Natural killer cell (primary cell): ENCODE data around the gene BUD23. TPM values are rescaled to one million over a fixed set of nuclear protein-coding genes. Genes with fewer than 3 reads are reported as not detected.

Source experiments
- ATAC-seq, 3 donors: fragments of 150-1000 bp in 2 of 3; fragments of 200-7000 bp in 1 of 3; cut with Tn5 transposase; 1 replicate in 1 of 3; 2 replicates in 2 of 3; pipeline ENCODE4 v1.10.0; 2021; ENCODE audit warnings: mild to moderate bottlenecking in 2 of 3, moderate library complexity in 2 of 3
- DNase-seq, 2 donors: peaks; one replicate each; pipeline versions ENCODE4 v3.0.0 to v3.0.0-alpha.2; 2013 to 2021; ENCODE audit warnings: mixed read lengths in 1 of 2
- H3K27ac ChIP-seq: one replicate; pipeline ENCODE4 v1.5.1; 2013; ENCODE audit warnings: mild to moderate bottlenecking, low read length
- H3K27me3 ChIP-seq: one replicate; pipeline ENCODE4 v1.6.1; 2013; ENCODE audit warnings: low read length; ENCODE audit not compliant: control insufficient read depth, insufficient read depth
- H3K36me3 ChIP-seq: one replicate; pipeline ENCODE4 v1.6.1; 2013; ENCODE audit warnings: low read length; ENCODE audit not compliant: control insufficient read depth, insufficient read depth
- H3K4me1 ChIP-seq: one replicate; pipeline ENCODE4 v1.6.1; 2013; ENCODE audit warnings: low read length; ENCODE audit not compliant: control insufficient read depth, insufficient read depth
- H3K4me3 ChIP-seq: one replicate; pipeline ENCODE4 v1.5.1; 2013; ENCODE audit warnings: low read length
- H3K9me3 ChIP-seq: one replicate; pipeline ENCODE4 v1.6.1; 2013; ENCODE audit warnings: low read length; ENCODE audit not compliant: control insufficient read depth, insufficient read depth
- H3K27ac Mint-ChIP-seq, 2 donors: one replicate each; pipeline ENCODE4 v1.8.0; 2022; ENCODE audit warnings: mild to moderate bottlenecking in 2 of 2, mixed read lengths in 2 of 2, moderate library complexity in 1 of 2
- H3K27me3 Mint-ChIP-seq, 2 donors: one replicate each; pipeline ENCODE4 v1.8.0; 2022; ENCODE audit warnings: low read depth in 2 of 2, mixed read lengths in 2 of 2
- H3K36me3 Mint-ChIP-seq: one replicate; pipeline ENCODE4 v1.8.0; 2022; ENCODE audit warnings: mixed read lengths
- H3K4me1 Mint-ChIP-seq, 2 donors: one replicate each; pipeline ENCODE4 v1.8.0; 2022; ENCODE audit warnings: mixed read lengths in 2 of 2
- H3K4me3 Mint-ChIP-seq: one replicate; pipeline ENCODE4 v1.8.0; 2022; ENCODE audit warnings: mild to moderate bottlenecking, moderate library complexity, mixed read lengths
- H3K9me3 Mint-ChIP-seq, 2 donors: one replicate each; pipeline ENCODE4 v1.8.0; 2022; ENCODE audit warnings: mixed read lengths in 2 of 2
- CTCF ChIP-seq: fragments of 200-600 bp; IDR thresholded peaks from one replicate; pipeline ENCODE4 v1.8.0; 2022; ENCODE audit warnings: antibody characterized with exemption
- WGBS: methylation state at CpG from one replicate; pipeline ENCODE4 v1.1.7; 2013; ENCODE audit warnings: missing lambda C conversion rate; ENCODE audit not compliant: insufficient coverage; 5-methylcytosine and 5-hydroxymethylcytosine counted together
- intact Hi-C: fragments of 100-400 bp; cut with micrococcal nuclease; formaldehyde crosslinking; loops from one replicate; pipeline ENCODE4 v1.14.2; 2022
- total RNA-seq, 4 donors: library from RNA; stranded (reverse); fragments of 120-200 nt in 1 of 4; gene quantifications; one replicate each; pipeline versions ENCODE4 v1.2.3 to v1.2.4, GENCODE V29; 2013 to 2022

BUD23 gene
- total RNA-seq, 3 donors from 2014 or later (not counting 1 experiment from before 2014, with no cell fraction given): 93.1 to 101 (median 94.2) TPM

GRCh38 chr7:73739387-73739767 lies 56.0 kb downstream of the BUD23 start:
- peaks cover 24% of the 10 kb centered on the region for H3K4me1 ChIP-seq
- H3K9me3 ChIP-seq: no peaks in the 10 kb centered on the region
- H3K4me3 ChIP-seq: peak overlapping the region; percentile 89
- no peaks in the 10 kb centered on the region for H3K36me3 Mint-ChIP-seq
- no peaks in the 10 kb centered on the region for H3K27me3 Mint-ChIP-seq
- H3K27me3 ChIP-seq: no peaks in the 10 kb centered on the region
- ATAC-seq: no peak
- WGBS: 63% methylated on average over 13 of the region's 13 CpGs
- H3K36me3 ChIP-seq: peaks cover 15% of the 10 kb centered on the region
- peak overlapping the region; percentile 81 to 93 for H3K27ac Mint-ChIP-seq
- intact Hi-C loops: loop anchor here (2.0 to 5.0 kb wide), 2 partner anchors 21 to 72 kb away; partner anchors contain the start of genes STX1A and VPS37D
- no peak for TF ChIP-seq CTCF
- H3K4me3 Mint-ChIP-seq: peak overlapping the region; percentile 89
- H3K9me3 Mint-ChIP-seq: no peaks in the 10 kb centered on the region
- H3K27ac ChIP-seq: peak overlapping the region; percentile 77
- peaks cover 14 to 29% of the 10 kb centered on the region in 2 donors for H3K4me1 Mint-ChIP-seq
- no peak for DNase-seq

GRCh38 chr7:73740212-73740611 lies 56.8 kb downstream of the BUD23 start:
- H3K9me3 Mint-ChIP-seq: no peaks in the 10 kb centered on the region
- H3K27me3 Mint-ChIP-seq: no peaks in the 10 kb centered on the region
- peaks cover 10 to 25% of the 10 kb centered on the region in 2 donors for H3K4me1 Mint-ChIP-seq
- peaks cover 15% of the 10 kb centered on the region for H3K36me3 ChIP-seq
- H3K4me1 ChIP-seq: peaks cover 17% of the 10 kb centered on the region
- no peaks in the 10 kb centered on the region for H3K36me3 Mint-ChIP-seq
- peak overlapping the region; percentile 47 for H3K4me3 Mint-ChIP-seq
- TF ChIP-seq CTCF: no peak
- WGBS: 91% methylated on average over 7 of the region's 7 CpGs
- ATAC-seq (no peak), DNase-seq (no peak)
- H3K9me3 ChIP-seq: no peaks in the 10 kb centered on the region
- no peak overlapping the region for H3K27ac ChIP-seq
- no peaks in the 10 kb centered on the region for H3K27me3 ChIP-seq
- intact Hi-C loops: no loop called here
- H3K4me3 ChIP-seq: no peak overlapping the region
- H3K27ac Mint-ChIP-seq: no peak overlapping the region

- Histone ChIP-seq H3K4me1 (peaks cover 17% of the 10 kb centered on the region), H3K4me3 (no peak overlapping the region), H3K36me3 (peaks cover 13% of the 10 kb centered on the region), H3K27ac (no peak overlapping the region), H3K9me3 (no peaks in the 10 kb centered on the region), H3K27me3 (no peaks in the 10 kb centered on the region)
- intact Hi-C loops: no loop called here
- Mint-ChIP-seq H3K27ac (no peak overlapping the region), H3K27me3 (no peaks in the 10 kb centered on the region), H3K4me3 (peak overlapping the region; percentile 47), H3K36me3 (no peaks in the 10 kb centered on the region), H3K4me1 (peaks cover 10 to 25% of the 10 kb centered on the region in 2 donors), H3K9me3 (no peaks in the 10 kb centered on the region)
- TF ChIP-seq CTCF: no peak
- ATAC-seq: no peak
- WGBS: 95% methylated on average over 3 of the region's 5 CpGs
- DNase-seq: no peak
These were observed 57.4 kb downstream of the BUD23 start for GRCh38 chr7:73740771-73741170.

- H3K4me3 ChIP-seq: no peak overlapping the region
- H3K27me3 ChIP-seq: no peaks in the 10 kb centered on the region
- Mint-ChIP-seq H3K27me3 (no peaks in the 10 kb centered on the region), H3K9me3 (no peaks in the 10 kb centered on the region), H3K4me3 (no peak overlapping the region), H3K27ac (no peak overlapping the region), H3K36me3 (no peaks in the 10 kb centered on the region), H3K4me1 (peaks cover 10 to 23% of the 10 kb centered on the region in 2 donors)
- TF ChIP-seq CTCF: no peak
- peaks cover 8% of the 10 kb centered on the region for H3K36me3 ChIP-seq
- ATAC-seq: no peak
- no peak for DNase-seq
- intact Hi-C loops: no loop called here
- WGBS: 92% methylated on average over 5 of the region's 5 CpGs
- H3K4me1 ChIP-seq: peaks cover 17% of the 10 kb centered on the region
- H3K27ac ChIP-seq: no peak overlapping the region
- no peaks in the 10 kb centered on the region for H3K9me3 ChIP-seq
These were observed 58.2 kb downstream of the BUD23 start for GRCh38 chr7:73741600-73741999.
